Measurements from ENCODE around the gene ZNF286A. TPM values are rescaled to one million over a fixed set of nuclear protein-coding genes. Genes with fewer than 3 reads are reported as not detected.
"Not testable (repeated sequence)": the region's sequence is repeated elsewhere in the genome, so short reads cannot be mapped to it uniquely, and the experiment has no call there.

Gene ZNF286A
- total RNA-seq, 4 donors from 2014 or later: 7.5 to 19.9 (median 15.3) TPM

DNA sequence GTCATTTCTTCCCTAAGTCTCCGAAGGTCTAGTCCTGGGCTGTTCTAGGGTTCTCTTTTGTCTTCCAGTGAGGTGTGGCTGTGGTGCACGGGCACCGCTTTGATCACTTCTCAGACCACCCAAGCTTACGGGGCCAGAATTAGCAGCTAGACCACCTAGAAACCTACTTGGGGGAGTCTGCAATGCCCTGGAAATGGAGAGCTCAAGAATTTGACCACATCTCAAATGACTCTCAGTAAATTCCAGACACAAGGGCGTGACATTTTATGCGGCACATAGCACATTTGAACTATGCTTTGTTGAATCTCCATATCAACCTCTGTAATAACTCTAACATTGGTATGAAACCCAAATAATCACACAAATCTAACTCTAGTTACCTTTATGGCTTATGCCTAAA, 40.3 kb upstream of the ZNF286A start:
- Histone ChIP-seq H3K4me3 (no peak overlapping the region), H3K9me3 (no peaks in the 10 kb centered on the region), H3K27ac (peak overlapping the region; percentile 61 to 83 (median 75)), H3K4me1 (peaks cover 18 to 57% (median 21%) of the 10 kb centered on the region in 3 donors), H3K36me3 (peaks cover 0 to 10% (median 6%) of the 10 kb centered on the region in 3 donors), H3K27me3 (no peaks in the 10 kb centered on the region)
- TF ChIP-seq POLR2A (IDR thresholded peaks at IDR 0.05): no peak
- 86 to 94% methylated on average over 6 of the region's 6 CpGs for WGBS, 2 donors
- intact Hi-C loops (cut with DNase I): no loop called here
- DNase-seq: no peak

GRCh38 chr17:15659663-15660062, 39.9 kb upstream of the ZNF286A start:
- Histone ChIP-seq H3K27ac (peak overlapping the region; percentile 61 to 83 (median 75)), H3K4me3 (no peak overlapping the region), H3K9me3 (no peaks in the 10 kb centered on the region), H3K27me3 (no peaks in the 10 kb centered on the region), H3K36me3 (peaks cover 0 to 13% (median 6%) of the 10 kb centered on the region in 3 donors), H3K4me1 (peaks cover 18 to 54% (median 21%) of the 10 kb centered on the region in 3 donors)
- WGBS, 2 donors: 33 to 47% methylated on average over 1 to 4 of the region's 4 CpGs
- TF ChIP-seq POLR2A (IDR thresholded peaks at IDR 0.05) (no peak), CTCF (IDR thresholded peaks at IDR 0.05) (no peak)
- no peak for DNase-seq
- intact Hi-C loops (cut with DNase I): no loop called here

GRCh38 chr17:15660077-15660476, 39.5 kb upstream of the ZNF286A start:
- Histone ChIP-seq H3K27me3 (no peaks in the 10 kb centered on the region), H3K4me3 (no peak overlapping the region), H3K4me1 (peaks cover 18 to 49% (median 21%) of the 10 kb centered on the region in 3 donors), H3K27ac (peak overlapping the region; percentile 61 to 83 (median 75)), H3K36me3 (peaks cover 0 to 14% (median 6%) of the 10 kb centered on the region in 3 donors), H3K9me3 (no peaks in the 10 kb centered on the region)
- TF ChIP-seq CTCF (IDR thresholded peaks at IDR 0.05) (no peak), POLR2A (IDR thresholded peaks at IDR 0.05) (no peak)
- intact Hi-C loops (cut with DNase I): no loop called here
- 38 to 46% methylated on average over 3 of the region's 3 CpGs for WGBS, 2 donors
- no peak for DNase-seq

GRCh38 chr17:15662681-15663080, 36.9 kb upstream of the ZNF286A start:
- H3K4me3 ChIP-seq: no peak overlapping the region
- H3K27ac ChIP-seq: no peak overlapping the region
- peaks cover 18 to 28% (median 21%) of the 10 kb centered on the region in 3 donors for H3K4me1 ChIP-seq
- no peaks in the 10 kb centered on the region for H3K27me3 ChIP-seq
- TF ChIP-seq POLR2A (IDR thresholded peaks at IDR 0.05) (no peak), CTCF (IDR thresholded peaks at IDR 0.05) (no peak)
- peaks cover 0 to 14% (median 6%) of the 10 kb centered on the region in 3 donors for H3K36me3 ChIP-seq
- intact Hi-C loops (cut with DNase I): no loop called here
- WGBS, 2 donors: 86 to 91% methylated on average over 3 of the region's 3 CpGs
- DNase-seq: no peak
- no peaks in the 10 kb centered on the region for H3K9me3 ChIP-seq

GRCh38 chr17:15663176-15663575, 36.4 kb upstream of the ZNF286A start:
- Histone ChIP-seq H3K9me3 (no peaks in the 10 kb centered on the region), H3K36me3 (peaks cover 0 to 14% (median 6%) of the 10 kb centered on the region in 3 donors), H3K27me3 (no peaks in the 10 kb centered on the region), H3K4me1 (peaks cover 18 to 23% (median 21%) of the 10 kb centered on the region in 3 donors), H3K27ac (no peak overlapping the region), H3K4me3 (no peak overlapping the region)
- TF ChIP-seq CTCF (IDR thresholded peaks at IDR 0.05) (no peak), POLR2A (IDR thresholded peaks at IDR 0.05) (no peak)
- intact Hi-C loops (cut with DNase I): no loop called here
- WGBS, 2 donors: 90 to 96% methylated on average over 6 of the region's 6 CpGs
- no peak for DNase-seq

- H3K9me3 ChIP-seq: no peaks in the 10 kb centered on the region
- TF ChIP-seq CTCF (IDR thresholded peaks at IDR 0.05) (no peak), POLR2A (IDR thresholded peaks at IDR 0.05) (no peak)
- no peaks in the 10 kb centered on the region for H3K27me3 ChIP-seq
- H3K36me3 ChIP-seq: peaks cover 0 to 14% (median 4%) of the 10 kb centered on the region in 3 donors
- intact Hi-C loops (cut with DNase I): no loop called here
- WGBS, 2 donors: 96% methylated on average over 3 to 5 of the region's 5 CpGs
- peaks cover 16 to 19% (median 18%) of the 10 kb centered on the region in 3 donors for H3K4me1 ChIP-seq
- no peak overlapping the region for H3K27ac ChIP-seq
- no peak for DNase-seq
- no peak overlapping the region for H3K4me3 ChIP-seq
Observed at GRCh38 chr17:15663691-15664090, 35.9 kb upstream of the ZNF286A start.

- H3K27me3 ChIP-seq; H3K9me3 ChIP-seq; intact Hi-C loops (cut with DNase I); DNase-seq; H3K36me3 ChIP-seq; H3K27ac ChIP-seq; H3K4me3 ChIP-seq; H3K4me1 ChIP-seq: not testable (repeated sequence)
- 71% methylated on average over 3 of the region's 5 CpGs; no CpG with 5 or more reads in 1 of the 2 donors for WGBS, 2 donors
Observed at GRCh38 chr17:15669526-15669925, 30.0 kb upstream of the ZNF286A start.

DNA sequence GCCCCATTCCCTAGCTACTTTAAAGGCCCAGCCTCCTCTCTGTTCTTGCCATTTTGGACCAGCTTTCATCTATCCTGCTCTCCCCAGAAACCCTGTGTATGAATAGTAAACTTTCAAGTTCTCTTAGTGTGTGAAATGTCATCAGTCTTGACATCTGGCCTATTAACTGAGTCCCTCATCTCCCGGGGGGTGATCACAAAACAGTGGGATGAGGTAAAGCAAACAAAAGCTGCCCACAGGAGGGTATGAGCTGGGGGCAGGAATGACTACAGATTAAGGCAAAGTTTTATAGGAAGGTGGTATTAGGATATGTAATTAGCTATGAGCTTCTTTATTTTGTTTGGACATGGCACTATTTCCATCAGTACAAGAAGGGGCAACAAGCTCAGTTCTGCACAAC, 24.9 kb upstream of the ZNF286A start:
- intact Hi-C loops (cut with DNase I); H3K27me3 ChIP-seq; H3K4me1 ChIP-seq; H3K4me3 ChIP-seq; H3K9me3 ChIP-seq; H3K27ac ChIP-seq; DNase-seq: not testable (repeated sequence)
- WGBS, 2 donors: no CpG with 5 or more reads among the region's 1 CpG
- H3K36me3 ChIP-seq: peaks cover 0 to 16% (median 0%) of the 10 kb centered on the region in 3 donors
